Activated effector memory CD4-positive, alpha-beta T cell treated with anti-CD3 and anti-CD28 coated beads, Interleukin-2, amount 50 U/mL, for 16 hours (primary cell): ENCODE results near the gene ERC2.

Experiments used
- DNase-seq: peaks from one replicate; pipeline ENCODE4 v3.0.0-alpha.2; 2020

Gene ERC2

DNA sequence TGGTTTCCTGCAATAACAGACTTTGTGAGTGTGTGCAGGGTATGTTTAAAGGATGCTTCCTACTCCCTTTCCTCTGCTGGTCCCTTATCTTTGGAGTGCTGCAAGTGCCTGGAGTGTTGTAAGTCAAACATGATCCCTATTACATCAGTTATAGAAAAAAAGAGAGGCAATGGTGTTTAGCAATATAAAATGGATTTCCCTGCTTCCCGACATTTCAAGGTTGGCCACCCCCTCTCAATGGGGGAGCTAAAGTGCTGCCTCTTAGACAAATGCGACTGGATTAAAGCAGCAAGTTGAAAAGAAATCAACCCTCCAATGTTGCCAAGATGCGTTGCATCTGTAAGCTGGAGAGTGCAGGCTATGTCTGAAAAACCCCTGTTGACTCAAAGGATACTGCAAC is 778.1 kb downstream of the ERC2 start:
- DNase-seq: no peak

DNA sequence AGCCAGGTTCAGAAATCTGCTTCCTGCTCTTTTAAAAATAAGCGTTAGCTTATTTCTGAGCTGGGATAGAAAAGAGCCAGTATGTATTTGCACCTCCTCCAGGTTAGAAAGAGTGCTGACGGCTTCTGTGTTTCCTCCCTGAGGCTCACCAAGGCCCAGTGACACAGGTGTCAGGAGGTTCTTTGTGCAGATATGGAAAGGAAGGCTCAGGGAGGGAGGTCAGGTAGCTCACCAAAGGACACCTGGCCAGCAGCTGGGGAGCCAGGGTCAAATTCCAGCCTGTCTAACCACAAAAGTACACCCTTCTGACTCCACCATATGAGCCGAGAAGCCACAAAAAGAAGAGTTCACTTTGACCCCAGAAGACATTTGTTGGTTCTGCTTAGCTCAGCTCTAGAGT is 780.1 kb downstream of the ERC2 start:
- DNase-seq: no peak

DNA sequence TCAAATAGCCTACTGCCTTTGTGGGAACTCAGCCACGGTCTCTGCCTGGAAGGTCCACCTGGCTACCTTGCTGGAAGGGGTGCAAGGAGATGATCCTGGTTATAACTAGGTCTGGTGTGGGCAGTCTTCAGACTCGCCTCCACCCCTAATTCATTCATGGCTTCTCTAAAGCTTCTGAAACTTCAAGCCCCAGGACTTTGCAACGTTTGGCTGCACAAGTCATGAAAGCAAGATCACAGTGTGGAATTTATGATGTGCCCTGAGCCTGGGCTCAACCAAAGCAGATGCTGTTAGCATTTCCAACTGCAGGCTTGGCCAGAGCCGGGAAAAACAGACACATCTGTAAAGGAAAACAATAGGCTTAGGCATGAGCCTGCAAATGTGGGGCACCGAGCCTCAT is 780.7 kb downstream of the ERC2 start:
- DNase-seq: no peak

DNA sequence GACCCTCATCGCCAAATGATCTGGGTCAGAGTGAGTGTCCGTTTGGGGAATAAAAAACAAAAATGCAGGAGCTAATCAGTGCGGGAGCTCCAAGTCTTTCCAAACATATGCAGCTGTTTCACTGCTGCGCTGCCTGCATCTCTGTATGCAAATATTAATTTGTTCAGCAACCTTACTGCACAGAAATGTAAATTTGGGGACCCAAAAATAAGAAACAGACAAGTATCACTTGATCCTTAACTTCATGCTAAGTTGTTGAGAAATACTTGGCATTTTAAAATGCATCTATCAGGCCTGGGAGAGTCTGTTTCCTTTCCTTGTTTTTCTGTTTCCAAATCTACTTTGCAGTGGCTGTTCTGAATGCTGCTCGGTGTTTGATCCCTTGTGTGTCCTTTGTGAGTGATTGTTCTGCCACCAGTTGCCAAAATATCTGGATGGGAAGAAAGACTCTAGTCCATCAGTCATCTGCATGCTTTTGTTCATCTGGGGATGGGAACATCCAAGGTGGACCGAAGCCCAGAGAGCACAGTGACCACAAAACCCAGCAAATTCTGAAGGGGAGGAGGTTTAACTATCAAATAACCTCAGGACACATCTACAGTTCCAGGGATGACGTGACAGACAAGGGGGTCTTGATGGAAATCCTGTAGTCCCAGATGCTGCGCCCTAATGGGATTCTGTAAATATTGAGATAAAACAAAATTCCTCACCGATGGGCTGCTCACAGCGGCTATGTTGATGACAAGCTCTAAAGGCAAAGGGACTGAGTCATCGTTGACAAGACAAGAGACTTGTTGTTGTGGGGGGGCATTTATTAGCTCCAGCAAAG is 781.6 kb downstream of the ERC2 start:
- DNase-seq: no peak

DNA sequence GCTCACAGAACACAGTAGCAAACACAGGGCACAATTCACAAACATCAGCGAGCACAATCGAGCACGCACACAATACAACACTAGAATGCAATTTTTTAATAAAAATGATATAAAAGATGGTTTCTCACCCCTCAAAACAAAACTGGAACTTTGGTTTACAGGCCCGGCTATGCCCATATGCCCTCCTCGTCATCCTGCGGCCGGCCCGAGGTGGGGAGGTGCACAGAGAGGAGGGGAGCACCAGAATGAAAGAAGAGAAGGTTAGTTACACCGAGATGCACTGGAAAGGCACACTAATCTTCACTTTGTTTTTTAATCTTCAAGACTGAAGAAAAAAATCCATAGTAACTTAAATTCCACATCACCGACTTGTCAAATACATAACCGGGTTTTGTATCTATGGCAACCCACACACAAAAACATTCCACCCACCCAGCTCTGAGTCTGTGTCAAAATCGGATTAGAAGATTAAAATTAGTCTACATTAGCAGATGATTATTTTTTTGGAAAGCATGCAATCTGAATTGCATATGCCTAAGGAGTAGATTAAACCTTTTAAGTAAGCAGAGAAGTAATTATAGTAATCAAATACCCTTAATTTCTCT is 784.5 kb downstream of the ERC2 start:
- DNase-seq: no peak

DNA sequence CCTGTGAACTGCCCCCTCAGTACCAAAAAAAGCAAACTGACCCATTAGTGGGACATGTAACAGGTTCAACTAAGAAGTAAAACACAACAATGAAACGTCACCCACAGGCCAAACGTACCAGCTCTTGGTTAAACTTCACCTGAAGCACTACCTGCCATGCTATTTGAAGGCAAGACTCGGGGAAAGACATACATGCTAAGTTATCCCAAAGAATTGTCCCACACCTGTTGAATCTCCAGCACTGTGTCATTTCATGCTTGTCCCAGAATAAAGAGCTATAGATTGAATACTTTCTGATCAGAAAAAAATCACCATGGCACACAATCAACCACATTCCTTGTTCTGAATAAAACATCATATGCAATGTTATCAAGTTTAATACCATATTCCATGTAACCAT is 785.8 kb downstream of the ERC2 start:
- no peak for DNase-seq

DNA sequence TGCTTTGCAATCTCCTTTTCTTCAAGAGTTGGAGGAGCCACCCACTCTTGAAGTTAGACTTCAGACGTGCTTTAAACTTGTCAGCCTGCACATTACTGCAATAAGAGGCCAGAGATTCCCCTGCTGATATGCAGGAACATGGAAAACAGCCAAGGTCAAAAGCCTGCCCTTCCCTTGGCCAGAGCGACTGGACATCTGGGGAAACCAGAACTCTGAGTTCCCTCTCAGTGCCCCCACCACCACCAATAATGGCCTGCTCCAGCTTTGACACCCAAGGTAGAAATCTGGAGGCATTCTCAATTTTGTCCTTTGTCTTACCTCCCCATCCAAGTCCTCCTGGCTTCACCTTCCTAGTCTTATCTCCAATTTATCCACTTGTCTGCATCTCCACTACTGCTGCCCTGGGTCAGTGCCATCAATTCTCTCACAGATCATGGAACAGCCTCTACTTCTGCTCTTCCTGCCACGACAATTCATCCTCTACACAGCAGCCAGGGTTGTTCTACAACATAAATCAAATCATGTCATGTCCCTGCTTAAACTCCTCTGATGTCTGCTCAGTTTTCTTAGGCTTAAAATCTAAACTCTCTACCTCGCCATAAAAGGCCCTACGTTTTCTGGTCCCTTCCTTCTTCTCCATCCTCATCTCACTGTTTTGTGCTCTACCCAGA is 789.6 kb downstream of the ERC2 start:
- no peak for DNase-seq

DNA sequence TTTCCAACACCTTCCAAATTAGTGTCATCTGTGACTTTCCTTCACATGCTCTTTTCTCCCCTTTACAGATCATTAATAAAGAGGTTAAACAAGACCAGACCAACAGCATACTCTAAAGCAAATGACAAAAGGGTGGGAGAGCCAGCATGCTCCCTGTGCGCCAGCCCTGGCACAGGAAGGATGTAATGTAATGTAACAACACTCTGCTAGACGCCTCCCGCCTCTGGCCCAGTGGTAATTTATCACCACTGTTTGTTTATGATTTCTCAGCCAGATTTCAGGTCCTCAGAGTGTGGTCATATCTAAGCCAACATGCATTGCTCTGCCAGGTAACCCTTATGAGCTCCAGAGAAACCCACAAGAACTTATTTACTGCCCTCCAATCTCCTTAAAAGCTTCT is 791.6 kb downstream of the ERC2 start:
- no peak for DNase-seq

DNA sequence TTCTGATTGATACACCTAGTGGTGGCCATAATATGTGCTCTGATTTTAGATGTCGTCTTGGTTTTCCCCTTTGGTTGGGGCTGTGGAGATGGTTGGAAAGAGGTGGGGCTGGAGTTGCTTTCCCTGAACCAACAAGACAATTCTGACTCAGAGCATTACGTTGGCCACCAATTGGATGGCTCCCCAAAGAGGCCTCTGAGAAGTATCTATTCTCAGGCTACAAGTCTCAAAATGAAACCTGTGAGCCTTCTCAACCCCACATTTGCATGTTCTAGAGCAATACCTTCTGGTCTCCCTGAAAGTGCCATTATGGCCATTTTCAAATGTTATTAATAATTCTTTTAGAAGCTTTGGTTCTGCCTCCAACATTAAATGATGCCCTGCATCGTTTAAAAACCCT is 792.8 kb downstream of the ERC2 start:
- DNase-seq: no peak

DNA sequence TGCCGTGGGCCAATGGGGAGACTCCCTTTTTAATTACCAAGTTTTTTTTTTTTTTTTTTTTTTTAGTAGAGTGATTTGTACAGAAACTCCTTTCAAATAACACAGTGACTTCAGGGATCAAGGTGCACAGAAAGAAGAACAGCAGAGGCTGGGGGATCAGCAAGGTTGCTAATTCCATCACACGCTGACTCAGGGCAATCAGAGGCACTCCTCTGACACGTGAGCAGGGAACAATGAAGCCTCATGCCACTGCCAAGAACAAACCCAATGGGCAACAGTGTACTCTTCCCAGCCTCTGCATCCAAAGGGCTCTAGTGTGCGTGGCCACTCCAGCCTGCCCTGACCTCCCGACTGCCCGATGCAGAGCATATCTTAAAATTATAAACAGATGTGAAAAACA is 794.5 kb downstream of the ERC2 start:
- DNase-seq: no peak

DNA sequence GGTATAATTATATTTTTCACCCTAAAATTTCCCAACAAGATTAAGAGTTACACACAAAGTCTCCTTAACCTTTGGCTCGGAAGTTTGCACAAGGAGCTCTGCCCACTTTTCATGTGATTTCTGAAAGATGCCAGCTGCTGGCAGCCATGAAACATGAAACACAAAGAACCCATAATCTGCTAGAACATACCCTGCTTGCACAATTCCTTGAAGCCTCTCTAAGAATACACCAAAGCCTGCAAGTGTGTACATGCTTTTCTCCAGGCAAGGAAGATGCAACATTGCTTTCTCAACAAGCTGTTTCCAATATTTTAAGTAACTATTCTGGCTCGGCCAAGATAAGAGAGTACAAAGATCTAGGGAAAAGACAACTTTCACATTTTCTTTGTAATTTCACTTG is 799.1 kb downstream of the ERC2 start:
- no peak for DNase-seq

DNA sequence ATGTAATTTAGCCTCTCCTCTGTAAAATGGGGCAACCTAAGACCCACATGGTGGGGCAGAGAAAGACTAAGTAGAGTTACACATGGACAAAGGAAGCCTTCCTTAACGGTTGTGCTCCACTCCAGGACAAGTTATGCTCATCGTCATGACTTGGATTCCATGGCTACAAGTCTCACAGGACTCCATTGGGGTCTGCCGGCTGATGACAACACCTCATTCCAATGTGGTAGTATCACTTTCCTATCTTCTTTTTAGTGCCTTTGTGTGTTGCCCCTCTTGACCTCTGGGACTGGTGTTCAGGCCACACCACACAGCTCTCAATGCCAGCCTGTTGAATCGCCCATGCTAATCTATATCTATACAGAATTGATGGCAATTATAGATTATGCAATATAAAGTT is 799.9 kb downstream of the ERC2 start:
- no peak for DNase-seq

DNA sequence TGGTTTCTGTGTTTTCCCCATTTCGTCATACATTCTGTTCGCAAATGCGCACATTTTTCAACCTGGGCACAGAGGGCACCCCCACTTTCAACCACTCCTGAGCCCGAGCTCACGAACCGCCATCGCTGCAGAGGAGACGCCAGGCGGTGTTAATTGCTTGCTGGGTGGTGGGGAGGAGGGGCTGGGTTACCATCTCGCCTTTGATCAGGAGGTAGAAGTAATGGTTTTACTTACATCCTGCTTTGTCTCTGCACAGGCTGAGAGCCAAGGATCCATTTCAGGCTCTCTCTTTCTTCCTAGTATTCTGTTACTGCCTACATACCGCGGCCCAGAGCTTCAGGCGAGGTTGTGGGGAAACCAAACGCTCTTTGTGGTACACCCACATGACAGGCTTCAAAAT is 803.9 kb downstream of the ERC2 start:
- DNase-seq: no peak

DNA sequence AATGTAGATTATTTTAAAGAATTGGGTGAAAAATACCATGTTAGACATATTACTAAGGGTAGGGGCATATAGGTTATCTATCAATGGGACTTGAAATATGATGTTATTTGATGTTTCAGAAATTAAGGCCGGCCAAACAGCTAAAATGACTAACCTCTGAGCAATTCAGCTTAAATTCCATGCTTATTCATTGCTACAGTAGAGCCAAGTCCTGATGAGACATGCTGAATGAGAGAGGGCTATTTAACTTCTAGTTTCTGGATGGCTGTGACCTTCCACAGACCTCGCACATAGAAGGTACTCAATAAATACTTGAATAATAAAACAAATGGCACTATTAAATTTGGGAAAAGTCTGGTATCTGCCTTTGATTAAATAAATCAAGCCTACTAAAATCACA is 805.6 kb downstream of the ERC2 start:
- no peak for DNase-seq

DNA sequence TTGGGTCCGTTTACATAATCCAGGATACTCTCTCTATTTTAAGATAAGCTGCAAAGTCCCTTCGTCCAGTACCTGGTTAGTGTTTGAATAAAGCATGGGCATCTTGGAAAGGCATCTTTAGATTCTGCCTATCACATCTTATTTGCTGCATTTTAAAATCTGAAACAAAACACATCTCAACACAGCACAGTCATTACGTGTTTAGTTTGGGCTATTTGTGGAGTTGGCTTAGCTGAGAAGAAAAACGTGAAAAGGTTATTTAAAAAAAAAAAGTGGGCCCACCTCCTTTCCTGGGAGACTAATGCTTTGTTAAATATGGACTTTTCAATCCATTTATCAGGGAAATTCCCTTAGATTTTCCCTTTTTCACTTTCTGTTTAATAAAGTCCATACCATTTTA is 806.7 kb downstream of the ERC2 start:
- DNase-seq: no peak

DNA sequence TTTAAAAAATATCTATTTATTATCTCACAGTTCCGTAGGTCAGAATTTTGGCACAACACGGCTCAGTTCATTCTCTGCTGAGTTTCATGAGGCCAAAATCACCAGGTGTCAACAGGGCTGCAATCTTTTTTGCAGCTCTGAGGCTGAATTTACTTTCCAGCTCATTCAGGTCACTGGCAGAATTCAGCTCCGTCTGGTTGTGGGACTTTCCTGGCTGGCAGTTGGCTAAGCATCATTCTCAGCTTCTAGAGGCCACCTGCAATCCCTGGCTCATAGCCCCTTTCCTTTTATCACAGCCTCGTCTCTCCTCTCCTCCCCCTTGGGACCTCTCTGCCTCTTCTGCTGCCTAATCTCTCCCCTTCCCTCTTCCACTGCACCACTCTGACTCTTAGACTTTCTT is 807.1 kb downstream of the ERC2 start:
- DNase-seq: no peak

DNA sequence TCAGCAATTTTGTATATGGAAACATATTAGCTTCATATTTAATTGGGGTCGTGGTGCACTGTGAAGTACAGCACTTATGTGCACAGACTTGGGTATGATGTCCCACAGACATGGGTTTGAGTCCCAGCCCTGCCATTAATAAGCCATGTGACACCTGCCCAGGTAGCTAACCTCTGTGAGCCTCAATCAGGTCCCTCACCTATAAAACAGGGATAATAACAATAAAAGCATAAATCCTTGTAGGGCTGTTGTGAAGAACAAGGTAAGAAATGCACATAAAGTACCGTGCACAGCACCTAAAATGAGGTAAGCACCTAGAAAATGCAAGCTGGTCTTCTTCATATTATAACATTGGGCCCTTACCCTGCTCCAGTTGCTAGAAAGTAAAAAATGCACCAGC is 807.6 kb downstream of the ERC2 start:
- no peak for DNase-seq

DNA sequence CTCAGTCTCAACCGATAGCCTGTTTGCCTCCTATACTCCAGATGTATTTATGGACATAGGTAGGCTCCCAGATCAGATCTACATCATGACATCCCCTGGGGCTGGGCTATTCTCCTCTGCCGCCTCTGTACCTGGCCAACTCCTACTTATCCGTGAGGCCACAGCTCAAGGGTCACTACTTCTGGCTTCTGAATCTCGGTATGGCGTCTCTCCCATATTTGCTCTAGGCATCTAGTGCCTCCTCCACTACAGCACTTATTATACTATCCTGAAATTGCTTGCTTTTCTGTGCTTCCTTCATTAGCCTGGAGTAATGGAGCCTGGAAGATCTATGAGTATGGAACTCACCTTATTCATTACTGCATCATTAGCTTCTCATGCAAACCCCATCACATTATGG is 808.6 kb downstream of the ERC2 start:
- DNase-seq: no peak

DNA sequence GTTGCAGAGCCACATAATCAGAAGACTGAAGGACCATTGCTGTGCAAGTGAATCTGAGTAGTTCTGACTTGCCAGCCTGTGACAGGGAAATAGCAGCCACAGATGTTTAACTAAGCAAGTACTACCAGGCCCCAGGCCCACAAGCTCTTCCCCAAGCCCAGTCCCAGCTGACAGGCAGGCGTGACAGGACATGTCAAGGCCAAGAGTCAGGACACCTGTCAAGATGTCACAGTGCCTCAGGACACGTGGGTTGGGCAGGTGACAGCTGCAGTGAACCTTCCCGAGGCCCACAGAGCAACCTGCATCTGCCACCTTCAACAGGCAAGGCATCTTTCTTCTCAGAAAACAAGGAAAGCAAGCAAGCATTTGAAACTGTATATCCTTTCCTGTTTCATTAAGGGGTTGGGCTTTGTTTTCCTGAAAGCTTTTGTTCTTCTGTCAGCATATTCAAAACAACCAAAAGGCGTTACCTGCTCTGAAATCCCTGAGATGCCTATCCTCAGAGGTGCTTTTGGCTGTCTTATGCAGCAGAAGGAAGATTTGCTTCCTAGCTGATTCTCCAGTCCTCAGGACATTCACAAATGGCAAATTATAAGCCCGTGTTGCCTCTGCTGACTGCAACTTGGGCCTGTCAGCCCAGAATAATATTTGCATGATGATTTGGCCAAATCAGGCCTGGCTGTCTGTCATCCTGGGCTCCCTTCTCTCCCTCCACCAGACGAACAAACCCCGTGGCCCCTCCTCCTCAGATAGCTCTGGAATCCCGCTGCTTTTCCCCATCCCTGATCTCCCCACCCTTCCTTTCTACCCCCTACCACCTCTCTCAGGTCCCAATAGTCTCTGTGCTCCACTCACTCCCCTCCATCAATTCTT is 809.3 kb downstream of the ERC2 start:
- DNase-seq: no peak

DNA sequence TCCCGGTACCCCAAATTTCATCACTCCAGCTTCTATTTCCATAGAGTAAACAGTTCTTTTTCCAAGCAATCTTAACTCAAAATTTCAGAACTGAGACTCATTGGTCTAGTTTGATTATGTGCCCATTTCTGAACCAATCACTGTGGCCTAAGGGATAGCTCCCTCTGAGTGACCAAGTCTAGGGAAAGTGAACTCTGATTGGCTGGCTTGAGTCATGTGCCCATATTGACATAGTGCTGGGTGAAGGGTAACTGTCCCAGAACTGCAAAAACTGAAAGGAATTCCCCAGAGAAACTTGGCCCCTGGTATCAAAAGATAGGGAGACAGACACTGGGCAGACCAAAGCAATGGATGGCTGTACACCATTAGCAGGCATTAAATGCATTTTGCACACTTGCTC is 810.0 kb downstream of the ERC2 start:
- DNase-seq: no peak

DNA sequence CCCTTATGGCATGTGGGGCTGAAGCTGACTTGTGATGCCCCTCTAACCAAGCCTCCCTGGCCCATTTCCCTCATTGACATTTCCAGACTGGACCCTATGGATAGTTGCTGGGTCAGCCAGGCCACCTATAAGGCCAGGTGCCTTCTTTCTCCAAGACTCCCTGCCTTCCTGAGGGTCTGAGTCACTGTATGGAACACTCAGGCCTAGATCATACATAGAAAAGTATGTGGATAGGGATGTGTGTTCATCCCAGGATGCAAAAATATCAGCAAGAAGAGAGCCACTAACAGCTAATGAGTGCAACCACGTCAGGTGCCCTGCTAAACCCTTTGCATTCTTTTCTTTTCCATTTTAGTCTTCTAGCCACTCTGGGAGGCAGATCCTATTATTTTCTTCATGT is 812.7 kb downstream of the ERC2 start:
- DNase-seq: no peak

DNA sequence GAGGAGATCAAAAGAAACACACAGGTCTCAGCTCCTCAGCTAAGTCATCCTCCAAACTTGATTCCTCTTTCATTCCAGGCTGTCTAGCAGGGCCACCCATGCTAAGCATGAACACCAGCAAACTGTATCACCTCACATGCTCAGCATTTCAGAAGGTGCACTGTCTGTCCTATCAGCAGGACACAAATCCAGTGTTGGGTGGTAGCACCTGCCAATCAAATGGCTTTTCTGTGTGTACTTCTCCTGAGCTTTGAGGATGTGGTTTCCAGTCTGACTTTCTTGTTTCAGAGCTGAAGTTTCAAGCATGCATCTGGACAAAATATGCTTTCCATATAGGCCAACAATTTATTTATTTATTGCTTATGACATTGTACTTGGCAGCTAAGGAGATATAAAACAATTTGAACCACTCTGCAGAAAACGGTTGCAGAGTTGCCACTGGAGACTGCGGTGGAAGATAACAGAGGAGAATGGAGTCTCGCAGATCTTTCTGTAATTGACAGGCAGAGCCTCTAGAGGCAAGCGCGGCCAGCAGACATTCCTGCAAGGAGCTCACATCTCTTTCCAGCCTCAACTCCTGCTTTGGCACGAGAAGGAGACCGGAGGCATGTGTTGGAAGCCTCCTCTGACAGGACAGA is 814.0 kb downstream of the ERC2 start:
- DNase-seq: no peak

DNA sequence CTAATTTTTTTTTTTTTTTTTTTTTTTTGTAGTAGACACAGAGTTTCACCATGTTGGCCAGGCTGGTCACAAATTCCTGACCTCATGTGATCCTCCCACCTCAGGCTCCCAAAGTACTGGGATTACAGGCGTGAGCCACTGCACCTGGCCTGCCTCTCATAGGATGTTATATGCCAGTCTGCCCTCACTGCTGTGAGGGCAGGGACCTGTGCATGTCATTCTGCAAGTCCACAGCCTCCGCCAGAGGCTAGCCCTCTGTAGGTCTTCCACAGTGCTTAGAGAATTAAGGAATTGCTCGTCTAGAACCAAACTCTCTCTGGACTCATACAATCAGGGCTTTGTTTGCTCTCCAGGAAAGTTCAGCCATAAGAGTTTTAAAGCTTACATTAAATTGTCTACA is 817.3 kb downstream of the ERC2 start:
- DNase-seq: no peak
